Inflammatory macrophage (primary cell): ENCODE data around the gene POLR3K.

Source experiments
- DNase-seq, 2 donors: peaks; one replicate each; pipeline ENCODE4 v3.0.0-alpha.2; 2020 to 2022
- total RNA-seq, 18 experiments: gene quantifications; one replicate each; lab custom pipeline; 2026; ENCODE audit warnings: mixed read lengths in 6 of 18, inconsistent platforms in 2 of 18; lab: John Stamatoyannopoulos, UW

POLR3K gene
- 1.9 to 10.8 (median 7.6) reads per million in 18 experiments for total RNA-seq

DNA sequence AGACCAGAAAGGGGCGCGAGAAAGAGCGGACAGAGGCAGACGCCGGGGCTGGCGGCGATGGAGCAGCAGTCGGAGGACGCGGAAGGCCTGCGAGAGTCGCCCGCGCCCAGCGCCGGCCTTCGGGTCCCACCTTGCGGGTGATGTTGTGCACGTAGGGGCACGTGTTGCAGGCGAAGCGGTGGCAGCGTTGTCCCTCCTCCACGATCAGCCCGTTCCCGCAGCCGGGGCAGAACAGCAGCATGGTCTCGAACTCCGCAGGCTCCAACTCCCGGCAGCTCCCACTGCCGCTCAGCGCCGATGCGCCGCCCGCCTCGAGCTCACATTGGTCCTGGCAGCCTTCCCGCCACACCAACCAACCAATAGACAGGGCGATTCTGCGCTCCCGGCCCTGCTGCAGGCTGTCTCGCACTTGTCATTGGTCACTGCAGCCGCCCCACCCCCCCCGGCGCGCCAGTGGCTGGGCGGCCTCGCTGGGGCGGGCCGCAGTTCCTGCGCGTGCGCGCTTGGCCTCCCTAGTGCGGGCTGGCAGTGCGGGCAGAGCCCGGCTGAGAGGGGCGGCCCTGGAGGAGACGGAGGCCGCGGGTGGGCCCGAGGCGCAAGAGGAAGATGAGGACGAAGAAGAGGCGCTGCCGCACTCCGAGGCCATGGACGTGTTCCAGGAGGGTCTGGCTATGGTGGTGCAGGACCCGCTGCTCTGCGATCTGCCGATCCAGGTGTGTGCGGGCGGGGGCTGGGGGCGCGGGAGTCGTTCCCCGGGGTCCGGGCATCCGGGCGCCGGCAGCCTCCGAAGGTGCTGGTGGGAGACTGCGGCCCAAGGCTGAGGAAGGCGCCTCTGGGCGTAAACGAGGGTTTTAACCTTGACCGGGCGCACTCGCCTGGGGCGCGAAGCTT, at the start of gene POLR3K, which contains the start of gene SNRNP25:
Gene POLR3K (minus strand): TSS at position 263 of the 891 bp plus-strand sequence. CDS start 22 bp downstream, at position 241.
Gene SNRNP25 (plus strand): TSS at position 483 of the 891 bp plus-strand sequence. CDS start 189 bp downstream, at position 672.
- peak; percentile 97 to 98 for DNase-seq

DNA sequence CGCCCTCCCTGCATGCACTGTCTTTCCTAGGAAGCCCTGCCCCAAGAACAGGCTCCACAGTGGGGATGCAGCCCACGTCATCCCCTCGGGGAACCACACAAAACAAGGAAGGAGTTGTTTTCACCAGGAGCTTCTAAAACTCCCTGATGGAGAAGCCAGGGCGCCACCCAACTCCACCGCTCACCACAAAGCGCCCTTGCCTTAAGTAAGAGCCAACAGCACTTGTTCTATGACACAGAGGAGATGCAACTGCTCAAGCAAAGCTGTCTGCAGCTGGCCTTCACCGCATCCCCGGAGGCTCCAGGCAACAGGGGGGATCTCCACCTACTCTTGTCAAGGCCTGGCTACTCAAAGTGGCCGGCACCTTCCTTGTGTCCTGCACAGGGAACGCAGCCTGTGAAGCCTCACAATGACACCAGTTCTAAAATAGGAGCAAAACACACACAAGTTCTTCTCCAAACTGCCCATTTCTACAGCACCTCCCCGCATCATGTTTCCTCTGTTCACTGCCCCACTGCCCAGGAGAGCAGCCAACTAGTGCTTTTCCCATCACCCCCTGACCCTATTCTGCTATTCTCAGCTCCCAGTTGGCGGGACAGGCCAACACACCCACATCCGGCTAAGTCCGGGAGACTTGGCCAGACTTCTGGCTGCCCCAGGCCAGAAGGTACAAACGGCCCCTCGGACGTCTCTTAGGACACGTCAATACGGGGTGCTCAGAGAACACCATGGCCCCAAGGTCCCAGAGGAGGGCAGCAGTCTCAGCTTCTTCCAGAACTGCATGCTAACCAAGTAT, 48.9 kb upstream of the POLR3K start:
- no peak for DNase-seq

DNA sequence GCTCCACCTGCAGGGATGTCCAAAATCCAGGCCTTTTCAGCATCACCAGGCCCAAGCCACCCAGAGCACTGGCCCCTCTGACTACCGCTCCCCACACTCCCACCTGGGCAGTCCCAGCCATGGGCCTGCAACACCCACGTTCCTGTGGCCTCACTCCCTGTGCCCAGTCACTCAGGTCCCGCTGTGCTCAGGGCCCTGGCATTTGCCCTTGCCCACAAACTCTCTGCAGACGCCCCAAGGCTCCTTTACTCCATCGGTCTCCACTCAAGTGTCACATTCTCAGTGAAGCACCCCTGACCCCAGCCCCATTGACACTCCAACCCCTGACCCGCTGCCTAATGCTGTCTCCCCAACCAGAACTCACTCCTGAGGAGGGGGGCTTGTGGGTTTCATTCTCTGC, 48.2 kb upstream of the POLR3K start:
- DNase-seq, result no peak

DNA sequence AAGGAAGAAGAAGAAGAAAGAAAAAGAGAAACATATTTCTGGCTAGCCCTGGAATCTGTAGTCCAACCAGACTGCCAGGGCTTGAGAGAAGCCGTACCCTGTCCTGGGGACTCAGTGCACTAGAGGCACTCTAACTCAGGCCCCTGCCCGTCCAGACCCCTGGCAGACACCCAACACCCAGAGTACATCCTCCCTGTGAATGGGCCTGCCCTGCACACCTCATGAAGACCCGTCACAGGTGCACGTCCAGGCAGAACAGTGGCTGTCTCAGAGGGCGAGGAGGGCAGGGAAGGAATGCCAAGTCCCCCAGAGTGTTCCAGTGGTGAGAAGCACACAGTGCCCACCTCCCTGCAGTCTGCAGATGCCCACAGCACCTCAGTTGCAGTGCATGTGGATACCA, 47.6 kb upstream of the POLR3K start:
- no peak for DNase-seq

DNA sequence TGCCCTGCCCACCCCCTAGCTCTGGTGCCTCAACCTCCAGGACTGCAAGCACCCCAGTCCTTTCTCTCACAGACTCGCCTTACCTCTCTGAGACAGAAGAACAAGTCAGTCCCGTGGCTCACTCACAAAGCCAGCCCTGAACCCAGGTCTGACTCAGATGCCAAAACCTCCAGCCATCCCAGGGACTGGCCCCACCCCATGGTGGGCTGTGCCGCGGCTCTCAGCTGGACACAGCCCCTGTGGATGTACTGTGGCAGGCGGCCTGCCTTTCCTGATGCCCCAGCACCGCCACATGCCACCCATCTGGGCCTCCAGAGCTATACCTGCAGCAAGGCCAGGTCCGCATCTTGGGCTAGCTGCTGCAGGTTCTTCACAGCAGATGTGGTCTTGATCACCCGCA, 44.4 kb upstream of the POLR3K start:
- DNase-seq, result no peak

DNA sequence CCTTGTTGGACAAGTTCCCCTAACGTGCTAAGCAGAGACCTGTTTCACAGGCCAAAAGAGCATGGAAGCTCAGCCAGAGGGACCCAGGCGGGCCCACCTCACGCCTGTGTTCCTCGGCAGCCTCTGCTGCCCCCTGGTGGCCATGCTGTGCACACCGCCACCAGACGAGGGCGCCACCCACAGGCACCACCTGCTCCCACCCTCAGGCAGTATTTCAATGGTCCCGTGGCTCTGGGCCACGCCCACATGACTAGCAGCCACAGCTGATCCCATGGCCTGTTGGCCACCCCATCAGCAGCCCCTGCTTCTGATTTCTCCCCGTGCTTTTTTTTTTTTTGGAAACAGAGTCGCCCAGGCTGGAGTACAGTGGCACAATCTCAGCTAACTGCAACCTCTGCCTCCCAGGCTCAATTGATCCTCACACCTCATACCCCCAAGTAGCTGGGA, 43.5 kb upstream of the POLR3K start:
- DNase-seq, result peak; percentile 92 to 94

DNA sequence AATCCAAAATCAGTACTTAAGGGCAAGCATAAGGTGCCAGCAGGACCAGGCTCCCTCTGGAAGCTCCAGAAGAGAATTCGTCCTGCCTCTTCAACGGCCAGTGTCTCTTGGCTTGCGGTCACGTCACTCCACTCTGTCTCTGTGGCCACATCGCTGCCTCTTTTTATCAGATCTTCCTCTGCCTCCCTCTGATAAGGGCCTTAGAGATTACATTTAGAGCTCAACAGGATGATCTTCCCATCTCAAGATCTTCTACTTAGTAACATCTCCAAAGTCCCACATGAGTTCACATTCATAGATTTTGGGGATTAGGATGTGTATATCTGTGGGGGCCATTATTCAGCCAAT, 41.5 kb upstream of the POLR3K start:
- no peak for DNase-seq

DNA sequence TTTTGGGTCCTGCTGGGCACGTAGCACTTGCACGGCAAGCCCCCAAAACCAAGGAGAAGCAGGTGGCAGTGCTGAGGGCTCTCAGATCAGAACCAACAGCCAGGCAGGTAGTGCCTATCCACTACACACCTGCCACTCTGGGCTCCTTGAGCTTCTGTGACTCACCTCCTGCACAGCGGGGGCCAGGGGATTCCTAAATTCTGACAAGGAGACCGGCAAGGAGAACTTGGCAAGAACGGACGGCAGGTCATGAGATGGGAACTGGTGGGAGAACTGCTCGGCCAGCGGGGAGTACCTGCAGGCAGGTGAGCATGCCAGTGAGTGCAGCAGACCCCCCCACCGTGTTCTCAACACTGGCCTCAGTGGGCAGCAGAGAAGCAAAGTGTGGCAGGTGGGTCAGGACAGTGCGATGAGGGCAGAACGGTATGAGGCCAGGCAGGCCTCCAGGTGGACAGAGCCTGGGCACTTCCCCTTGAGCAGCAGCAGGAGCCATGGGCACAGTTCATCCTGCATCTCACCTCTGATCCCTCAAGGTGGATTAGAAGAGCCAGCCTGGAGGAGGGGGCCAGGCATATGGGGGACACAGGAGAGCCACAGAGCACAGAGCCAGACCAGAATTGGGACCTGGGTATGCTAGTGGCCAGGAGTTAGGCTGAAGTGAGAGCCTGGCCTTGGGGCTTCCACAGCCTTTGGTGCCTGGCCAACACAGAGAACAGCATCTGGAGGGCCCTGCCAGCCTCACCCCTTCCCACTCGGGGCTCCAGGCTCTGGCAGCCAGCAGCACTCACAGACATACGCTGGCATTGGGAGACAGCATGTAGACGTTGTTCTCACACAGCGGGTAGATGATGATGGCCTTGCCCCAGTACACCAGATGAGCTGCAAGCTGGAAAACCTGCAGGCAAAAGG, 39.3 kb upstream of the POLR3K start:
- DNase-seq, result no peak

DNA sequence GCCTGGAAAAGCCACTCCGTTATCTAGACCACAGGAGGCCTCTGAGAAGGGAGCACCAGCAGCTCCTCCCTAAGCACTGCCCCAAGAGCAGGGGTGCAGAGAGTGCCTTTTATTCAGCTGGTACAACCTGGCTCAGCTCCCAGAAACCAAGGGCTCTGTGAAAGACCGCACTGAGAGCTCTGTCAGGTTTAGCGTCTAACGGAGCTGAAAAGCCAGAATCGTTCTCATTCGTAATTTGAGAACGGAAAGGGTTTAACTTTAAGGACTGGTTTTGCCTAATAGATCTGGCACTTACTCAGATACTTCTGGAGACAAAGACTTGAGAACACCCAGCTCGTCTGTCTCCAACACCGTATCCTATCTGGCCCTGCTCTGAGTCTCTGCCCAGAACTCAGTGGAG, 38.1 kb upstream of the POLR3K start:
- no peak for DNase-seq

DNA sequence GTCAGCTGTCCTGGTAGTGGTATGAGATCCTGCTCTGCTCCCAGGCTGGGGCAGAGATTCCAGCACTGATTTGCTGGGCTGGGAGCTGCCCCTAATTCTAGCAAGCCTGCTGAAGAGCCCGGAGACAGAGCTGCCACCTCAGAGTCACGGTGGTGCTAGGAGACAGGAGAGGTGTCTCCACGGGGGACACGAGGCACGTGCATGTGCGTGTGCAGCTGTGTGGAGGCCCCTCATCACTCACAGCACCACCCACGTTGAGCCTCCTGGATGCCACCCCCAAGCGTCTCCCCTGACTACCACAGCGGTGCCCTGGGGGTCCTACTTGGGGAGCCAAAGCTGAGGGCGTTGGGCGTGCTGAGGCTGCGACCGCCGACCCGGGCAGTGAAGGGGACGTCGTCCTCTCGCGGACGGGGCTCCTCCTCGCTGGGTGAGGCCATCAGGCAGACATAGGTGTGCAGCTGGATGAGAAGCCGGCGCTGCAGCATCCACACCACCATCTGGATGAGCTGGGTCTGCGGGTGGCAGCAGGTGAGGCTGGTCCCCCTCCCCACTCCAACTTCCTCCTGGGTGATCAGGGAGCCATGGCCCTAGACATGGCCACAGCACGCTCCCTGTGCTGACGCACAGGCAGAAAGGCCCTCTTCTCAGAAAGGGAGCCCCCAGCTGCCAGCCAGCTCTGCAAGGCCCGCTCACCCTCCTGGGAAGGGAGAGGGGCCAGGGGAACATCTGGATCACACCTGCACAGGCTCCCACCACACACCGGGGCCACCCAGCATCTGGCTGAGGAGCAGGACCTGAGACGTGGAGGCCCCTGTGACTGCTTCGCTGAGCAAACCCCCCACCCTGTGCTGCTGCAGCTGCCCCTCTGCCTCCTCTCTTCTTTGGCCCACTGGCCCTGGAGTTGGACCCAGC, 36.2 kb upstream of the POLR3K start:
- DNase-seq, result no peak

DNA sequence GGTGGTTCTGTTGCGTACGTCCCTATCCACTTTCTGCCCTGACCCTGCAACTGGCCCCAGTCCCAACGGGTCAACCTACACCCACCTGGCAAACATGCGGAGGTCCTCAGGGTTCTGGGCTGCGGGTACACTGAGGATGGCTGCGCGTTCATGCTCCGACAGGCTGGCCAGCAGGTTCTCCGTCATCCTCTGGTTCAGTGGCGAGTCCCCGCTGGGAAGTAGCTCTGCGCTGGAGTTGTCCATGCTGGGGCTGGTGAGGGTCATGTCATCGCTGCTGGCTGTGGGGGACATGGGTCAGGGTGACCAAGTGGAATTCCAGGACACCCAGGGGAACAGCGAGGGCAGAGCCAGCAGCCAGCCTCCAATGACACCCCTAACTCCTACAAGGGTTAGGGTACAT, 35.2 kb upstream of the POLR3K start:
- DNase-seq, result no peak

DNA sequence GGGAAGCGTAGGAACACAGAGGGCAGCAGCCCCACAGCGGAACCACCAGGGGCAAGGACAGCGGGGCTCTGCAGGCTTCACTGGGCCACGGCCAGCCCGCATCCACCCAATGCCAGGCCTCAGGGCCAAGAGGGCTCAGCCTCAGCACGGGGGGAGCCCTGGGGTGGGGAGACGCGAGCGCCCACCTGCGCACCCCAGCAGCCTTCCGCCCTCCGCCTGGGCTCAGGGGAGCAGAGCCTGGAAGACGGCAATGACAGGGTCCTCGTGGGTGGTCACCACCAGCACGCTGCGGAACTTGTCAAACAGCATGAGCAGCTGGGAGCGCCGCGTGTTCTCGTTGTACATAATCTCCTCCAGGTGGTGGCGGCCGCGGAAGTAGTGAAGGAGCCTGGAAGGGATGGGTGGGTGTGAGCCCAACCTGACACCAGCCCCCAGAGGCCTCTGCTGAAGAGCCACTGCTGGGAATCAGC, 33.1 kb upstream of the POLR3K start:
- DNase-seq, result no peak

DNA sequence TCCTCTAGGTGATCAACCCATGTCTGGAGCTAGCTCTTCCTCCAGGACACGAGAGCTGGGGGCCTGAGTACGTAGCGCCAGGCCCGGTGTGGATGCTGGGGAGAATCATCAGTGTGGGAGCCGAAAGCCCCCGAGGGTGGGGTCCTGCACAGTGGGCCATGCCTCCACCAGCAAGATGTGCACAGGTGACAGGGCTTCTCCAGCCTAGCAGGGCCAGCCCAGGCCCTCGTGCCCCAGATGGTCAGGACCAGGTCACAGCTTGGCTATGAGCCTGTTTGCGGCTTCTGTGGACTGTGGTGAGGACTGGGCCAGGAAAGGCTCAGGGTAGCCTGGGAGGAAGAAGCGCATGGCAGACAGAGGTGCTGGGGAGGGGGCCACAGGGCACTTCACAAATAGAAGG, 32.5 kb upstream of the POLR3K start:
- no peak for DNase-seq

DNA sequence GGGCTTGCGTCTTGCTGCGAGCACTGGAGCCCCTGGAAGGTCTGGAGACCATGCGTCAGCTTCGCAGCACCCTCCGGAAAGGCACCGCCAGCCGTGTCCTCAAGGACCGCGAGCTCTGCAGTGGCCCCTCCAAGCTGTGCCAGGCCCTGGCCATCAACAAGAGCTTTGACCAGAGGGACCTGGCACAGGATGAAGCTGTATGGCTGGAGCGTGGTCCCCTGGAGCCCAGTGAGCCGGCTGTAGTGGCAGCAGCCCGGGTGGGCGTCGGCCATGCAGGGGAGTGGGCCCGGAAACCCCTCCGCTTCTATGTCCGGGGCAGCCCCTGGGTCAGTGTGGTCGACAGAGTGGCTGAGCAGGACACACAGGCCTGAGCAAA, 32.0 kb upstream of the POLR3K start:
- DNase-seq, result no peak

DNA sequence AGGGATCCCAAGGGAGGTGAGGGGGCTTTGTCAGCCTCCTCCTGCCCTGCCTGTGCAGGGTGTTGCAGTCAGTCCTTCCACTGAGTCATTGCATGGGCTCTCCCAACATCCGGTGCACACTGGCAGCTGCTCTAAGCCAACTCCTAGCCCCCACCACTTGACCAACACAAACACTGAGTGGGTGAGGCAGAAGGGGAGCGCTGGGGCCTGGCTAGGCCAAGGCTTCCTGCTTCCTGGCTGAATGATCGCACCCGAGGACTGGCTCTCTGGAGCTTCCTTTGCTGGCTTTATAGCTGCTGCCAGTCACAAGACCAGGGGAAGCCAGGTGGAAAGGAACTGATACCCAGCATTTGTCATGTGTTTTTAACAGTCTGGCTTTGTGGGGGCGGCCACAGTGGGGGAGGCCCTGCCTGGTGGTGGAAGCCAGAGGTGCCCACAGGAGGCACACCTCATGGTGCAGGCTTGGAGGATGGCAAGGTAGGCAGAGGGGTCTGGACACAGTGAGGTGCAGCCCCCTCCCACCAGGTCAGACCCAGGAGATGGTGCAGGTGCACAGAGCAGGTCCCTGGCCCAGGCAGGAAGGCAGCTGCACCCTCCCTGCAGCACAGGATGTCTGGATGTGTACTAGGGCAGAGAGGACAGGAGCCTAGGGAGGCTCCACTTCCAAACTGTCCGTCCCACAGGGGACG, 31.5 kb upstream of the POLR3K start:
- peak; percentile 90 to 96 for DNase-seq

DNA sequence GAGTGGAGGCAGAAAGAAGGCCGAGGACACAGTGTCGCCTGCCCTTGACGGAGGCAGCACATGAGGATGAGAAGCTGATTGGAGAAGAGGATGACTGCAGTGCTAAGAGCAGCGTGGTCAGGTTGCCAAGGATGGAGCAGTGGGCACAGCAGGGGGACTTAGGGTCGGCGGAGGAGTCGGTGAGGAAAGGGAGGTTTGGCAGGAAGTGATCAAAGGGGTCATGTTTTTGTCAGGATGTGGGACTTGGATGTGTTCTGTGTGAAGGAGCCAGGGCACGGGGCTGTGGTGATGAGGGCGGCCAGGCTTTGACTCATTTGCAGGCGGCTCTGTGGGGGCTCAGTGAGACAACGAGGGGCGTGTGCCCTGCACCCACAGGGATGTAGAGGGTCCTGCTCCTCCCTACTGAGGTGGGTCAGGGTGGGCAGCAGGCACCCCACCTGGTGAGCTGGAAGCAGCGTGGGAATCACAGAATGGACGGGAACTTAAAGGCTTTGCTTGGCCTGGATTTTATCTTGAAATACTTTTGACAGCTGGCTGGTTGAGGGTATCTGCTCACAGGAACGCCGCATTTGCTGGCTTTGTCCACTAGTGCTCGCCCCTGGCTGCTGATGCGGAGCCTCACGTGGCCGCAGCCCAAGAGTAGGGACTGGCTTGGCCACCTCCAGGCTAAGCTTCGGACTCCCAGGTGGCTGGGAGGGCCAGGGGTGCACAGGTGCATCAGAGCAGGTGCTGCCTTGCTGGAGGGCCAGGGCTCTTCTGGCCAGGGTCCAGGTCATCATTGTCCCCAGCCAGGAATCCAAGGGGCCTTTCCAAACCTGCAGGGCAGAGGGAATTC, 30.6 kb upstream of the POLR3K start:
- DNase-seq, result peak; percentile 34 to 56

DNA sequence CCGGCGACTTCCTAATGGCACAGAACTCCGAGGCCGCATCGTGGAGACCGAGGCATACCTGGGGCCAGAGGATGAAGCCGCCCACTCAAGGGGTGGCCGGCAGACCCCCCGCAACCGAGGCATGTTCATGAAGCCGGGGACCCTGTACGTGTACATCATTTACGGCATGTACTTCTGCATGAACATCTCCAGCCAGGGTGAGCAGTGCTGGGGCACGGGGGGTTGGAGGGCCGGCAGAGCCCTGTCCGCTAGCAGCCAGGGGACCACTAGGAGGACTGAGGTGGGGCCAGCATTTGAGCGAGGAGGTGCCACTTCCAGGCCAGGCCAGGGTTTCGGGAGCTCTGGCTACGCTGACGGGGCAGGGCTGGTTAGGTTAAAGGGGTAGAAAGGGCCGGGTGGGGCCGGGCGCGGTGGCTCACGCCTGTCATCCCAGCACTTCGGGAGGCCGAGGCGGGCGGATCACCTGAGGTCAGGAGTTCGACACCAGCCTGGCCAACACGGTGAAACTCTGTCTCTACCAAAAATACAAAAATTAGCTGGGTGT, 29.7 kb upstream of the POLR3K start:
- no peak for DNase-seq

DNA sequence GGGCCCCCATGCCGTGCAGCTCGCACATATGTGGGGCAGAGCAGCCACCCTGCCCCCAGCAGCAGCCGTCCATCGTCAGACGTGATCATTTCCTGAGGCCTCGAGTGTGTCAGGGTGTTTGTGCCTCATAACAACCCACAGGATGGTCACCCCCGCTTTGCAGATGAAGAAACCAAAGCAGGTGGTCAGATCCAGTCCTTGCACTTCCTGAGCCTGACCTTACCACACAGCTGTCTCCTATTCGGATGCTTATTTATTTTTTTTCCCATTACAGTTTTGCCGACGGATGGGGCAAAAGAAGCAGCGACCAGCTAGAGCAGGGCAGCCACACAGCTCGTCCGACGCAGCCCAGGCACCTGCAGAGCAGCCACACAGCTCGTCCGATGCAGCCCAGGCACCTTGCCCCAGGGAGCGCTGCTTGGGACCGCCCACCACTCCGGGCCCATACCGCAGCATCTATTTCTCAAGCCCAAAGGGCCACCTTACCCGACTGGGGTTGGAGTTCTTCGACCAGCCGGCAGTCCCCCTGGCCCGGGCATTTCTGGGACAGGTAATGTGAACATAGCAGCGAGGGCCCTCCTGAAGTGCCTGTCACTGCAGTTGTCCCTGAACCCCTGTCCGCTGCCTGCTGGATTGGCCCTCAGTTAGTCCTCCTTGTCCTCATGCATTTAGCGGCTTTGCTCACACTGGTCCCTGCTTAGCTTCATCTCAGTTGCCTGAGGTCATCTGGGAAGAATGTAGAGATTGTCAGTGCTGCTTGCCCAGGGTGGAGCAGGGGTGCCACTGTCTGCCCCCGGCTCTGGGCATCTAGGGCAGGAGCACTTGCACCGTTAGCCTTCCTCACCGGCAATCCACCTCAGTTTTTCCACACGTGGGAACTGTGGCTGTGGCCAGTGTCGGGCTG, 26.0 kb upstream of the POLR3K start:
- peak; percentile 53 to 85 for DNase-seq
